Naive thymus-derived CD4-positive, alpha-beta T cell (primary cell): ENCODE data around the gene LIPE. TPM values are rescaled to one million over a fixed set of nuclear protein-coding genes. Genes with fewer than 3 reads are reported as not detected.
A peak's percentile ranks its signal among the peaks of the same experiment; 100 is the strongest.

Source experiments
- ATAC-seq: fragments of 150-1000 bp; cut with Tn5 transposase; 2 replicates; pipeline ENCODE4 v1.10.0; 2021; ENCODE audit warnings: mild to moderate bottlenecking, moderate library complexity
- CTCF ChIA-PET: fragments of 350-600 bp; sonication (Branson Sonifier 250); formaldehyde crosslinking; loops from one replicate; lab custom pipeline; 2021; ENCODE audit warnings: antibody characterized with exemption; lab: Charles Lee
- POLR2A ChIA-PET: fragments of 350-600 bp; sonication (Branson Sonifier 250); formaldehyde crosslinking; loops from one replicate; lab custom pipeline; 2021; ENCODE audit warnings: antibody characterized with exemption, inconsistent platforms; lab: Charles Lee
- DNase-seq, 9 donors: peaks; one replicate each; pipeline versions ENCODE4 v3.0.0 to v3.0.0-alpha.2; 2020 to 2022; ENCODE audit warnings: mixed read lengths in 1 of 9
- H3K27ac ChIP-seq: one replicate; pipeline ENCODE4 v1.7.0; 2013; ENCODE audit warnings: mild to moderate bottlenecking, low read depth, low read length, moderate library complexity
- H3K27me3 ChIP-seq, 2 donors: one replicate each; pipeline ENCODE4 v1.7.0; 2013; ENCODE audit warnings: low read length in 2 of 2, mild to moderate bottlenecking in 2 of 2, moderate library complexity in 2 of 2; ENCODE audit not compliant: control insufficient read depth in 2 of 2, insufficient read depth in 2 of 2
- H3K36me3 ChIP-seq, 3 experiments: 1 replicate in 2 of 3; 2 replicates in 1 of 3; pipeline ENCODE4 v1.7.0; 2013; ENCODE audit warnings: low read length in 3 of 3, mild to moderate bottlenecking in 3 of 3, moderate library complexity in 1 of 3; ENCODE audit not compliant: insufficient read depth in 3 of 3, control insufficient read depth in 2 of 3
- H3K4me1 ChIP-seq, 2 donors: one replicate each; pipeline ENCODE4 v1.7.0; 2013; ENCODE audit warnings: low read length in 2 of 2, mild to moderate bottlenecking in 2 of 2, moderate library complexity in 1 of 2; ENCODE audit not compliant: control insufficient read depth in 2 of 2, insufficient read depth in 2 of 2
- H3K4me3 ChIP-seq: 2 replicates; pipeline ENCODE4 v1.7.0; 2013; ENCODE audit warnings: mild to moderate bottlenecking, low read length
- H3K9me3 ChIP-seq, 3 experiments: 1 replicate in 2 of 3; 2 replicates in 1 of 3; pipeline ENCODE4 v1.7.0; 2013; ENCODE audit warnings: low read length in 3 of 3; ENCODE audit not compliant: control insufficient read depth in 2 of 3
- H3K27ac Mint-ChIP-seq, 9 donors: one replicate each; pipeline ENCODE4 v1.8.0; 2020 to 2022; ENCODE audit warnings: mixed read lengths in 9 of 9, mild to moderate bottlenecking in 8 of 9, moderate library complexity in 5 of 9, inconsistent platforms in 2 of 9
- H3K27me3 Mint-ChIP-seq, 5 donors: one replicate each; pipeline ENCODE4 v1.8.0; 2021 to 2022; ENCODE audit warnings: mixed read lengths in 5 of 5, mild to moderate bottlenecking in 1 of 5
- H3K36me3 Mint-ChIP-seq, 5 donors: one replicate each; pipeline ENCODE4 v1.8.0; 2020 to 2022; ENCODE audit warnings: mixed read lengths in 5 of 5, mild to moderate bottlenecking in 3 of 5, inconsistent platforms in 1 of 5
- H3K4me1 Mint-ChIP-seq, 7 donors: one replicate each; pipeline ENCODE4 v1.8.0; 2020 to 2022; ENCODE audit warnings: mixed read lengths in 7 of 7, mild to moderate bottlenecking in 3 of 7, inconsistent platforms in 1 of 7
- H3K4me3 Mint-ChIP-seq, 10 donors: one replicate each; pipeline ENCODE4 v1.8.0; 2020 to 2022; ENCODE audit warnings: mild to moderate bottlenecking in 10 of 10, mixed read lengths in 10 of 10, moderate library complexity in 6 of 10, inconsistent platforms in 2 of 10
- H3K9me3 Mint-ChIP-seq, 11 donors: one replicate each; pipeline ENCODE4 v1.8.0; 2020 to 2022; ENCODE audit warnings: mixed read lengths in 11 of 11, mild to moderate bottlenecking in 4 of 11, inconsistent platforms in 1 of 11, moderate library complexity in 1 of 11
- intact Hi-C, 2 donors: fragments of 100-400 bp; cut with micrococcal nuclease; formaldehyde crosslinking; loops; one replicate each; pipeline ENCODE4 v1.15.1; 2023
- polyA plus RNA-seq, 2 donors: library from polyadenylated mRNA; unstranded; fragments of 300-500 nt; fragmentation: Illumina TruSeq; gene quantifications; one replicate each; pipeline ENCODE4 v1.2.3, GENCODE V29; 2021
- total RNA-seq, 6 experiments: library from RNA in 5 of 6; stranded (reverse) in 5 of 6; gene quantifications; 1 replicate in 5 of 6; 2 replicates in 1 of 6; pipeline ENCODE4 v1.2.3 and lab custom pipeline; 2021 to 2026

LIPE gene
- total and polyA plus RNA-seq, 7 experiments from 2014 or later, result 7.0 to 35.4 (median 20.0) TPM

GRCh38 chr19:42367929-42368328, 59.3 kb downstream of the LIPE start:
- ChIA-PET POLR2A (no interaction called here), CTCF (no interaction called here)
- intact Hi-C loops, result no loop called here
- Mint-ChIP-seq H3K27me3 (no peaks in the 10 kb centered on the region), H3K4me3 (no peak overlapping the region), H3K27ac (peak overlapping the region in 1 of 9 donors; percentile 39), H3K4me1 (peaks cover 0 to 5% (median 0%) of the 10 kb centered on the region in 7 donors), H3K36me3 (peaks cover 5 to 17% (median 11%) of the 10 kb centered on the region in 5 donors), H3K9me3 (peaks cover 0 to 5% (median 0%) of the 10 kb centered on the region in 11 donors)
- H3K4me3 ChIP-seq, result no peak overlapping the region
- no peak for ATAC-seq
- H3K36me3 ChIP-seq, result peaks cover 0 to 6% (median 0%) of the 10 kb centered on the region in 3 experiments
- no peak for DNase-seq
- H3K27me3 ChIP-seq, result no peaks in the 10 kb centered on the region
- H3K4me1 ChIP-seq, result no peaks in the 10 kb centered on the region
- H3K9me3 ChIP-seq, result no peaks in the 10 kb centered on the region
- H3K27ac ChIP-seq, result no peak overlapping the region

GRCh38 chr19:42366673-42367072, 60.5 kb downstream of the LIPE start:
- peaks cover 0 to 6% (median 0%) of the 10 kb centered on the region in 3 experiments for H3K36me3 ChIP-seq
- no peaks in the 10 kb centered on the region for H3K27me3 Mint-ChIP-seq
- CTCF ChIA-PET, result no interaction called here

GRCh38 chr19:42363614-42364346, 63.4 kb downstream of the LIPE start:
- DNase-seq, result no peak
- Mint-ChIP-seq H3K27me3 (no peaks in the 10 kb centered on the region), H3K9me3 (peaks cover 0 to 5% (median 0%) of the 10 kb centered on the region in 11 donors), H3K27ac (peak overlapping the region in 1 of 9 donors; percentile 66), H3K4me1 (peaks cover 0 to 4% (median 0%) of the 10 kb centered on the region in 7 donors), H3K4me3 (no peak overlapping the region), H3K36me3 (peaks cover 5 to 22% (median 11%) of the 10 kb centered on the region in 5 donors)
- Histone ChIP-seq H3K27ac (no peak overlapping the region), H3K9me3 (no peaks in the 10 kb centered on the region), H3K4me1 (no peaks in the 10 kb centered on the region), H3K27me3 (no peaks in the 10 kb centered on the region), H3K36me3 (peaks cover 0 to 6% (median 0%) of the 10 kb centered on the region in 3 experiments), H3K4me3 (no peak overlapping the region)
- POLR2A ChIA-PET, result no interaction called here
- intact Hi-C loops, result no loop called here
- CTCF ChIA-PET, result no interaction called here
- ATAC-seq, result peak; percentile 67

More at GRCh38 chr19:42366673-42367072, 60.5 kb downstream of the LIPE start:
- no peak for DNase-seq
- Mint-ChIP-seq H3K9me3 (peaks cover 0 to 5% (median 0%) of the 10 kb centered on the region in 11 donors), H3K4me3 (no peak overlapping the region), H3K36me3 (peaks cover 5 to 17% (median 11%) of the 10 kb centered on the region in 5 donors), H3K4me1 (peaks cover 0 to 4% (median 0%) of the 10 kb centered on the region in 7 donors), H3K27ac (no peak overlapping the region)
- H3K27me3 ChIP-seq, result no peaks in the 10 kb centered on the region
- H3K9me3 ChIP-seq, result no peaks in the 10 kb centered on the region
- no peak overlapping the region for H3K4me3 ChIP-seq
- POLR2A ChIA-PET, result no interaction called here
- intact Hi-C loops, result no loop called here
- H3K27ac ChIP-seq, result no peak overlapping the region
- no peaks in the 10 kb centered on the region for H3K4me1 ChIP-seq
- ATAC-seq, result no peak

- ChIA-PET POLR2A (no interaction called here), CTCF (no interaction called here)
- intact Hi-C loops, result no loop called here
- H3K27me3 ChIP-seq, result no peaks in the 10 kb centered on the region
- no peak overlapping the region for H3K27ac ChIP-seq
- H3K4me3 Mint-ChIP-seq, result no peak overlapping the region
- ATAC-seq (no peak), DNase-seq (no peak)
- no peak overlapping the region for H3K27ac Mint-ChIP-seq
- peaks cover 0 to 4% (median 0%) of the 10 kb centered on the region in 7 donors for H3K4me1 Mint-ChIP-seq
- H3K27me3 Mint-ChIP-seq, result no peaks in the 10 kb centered on the region
- peaks cover 5 to 22% (median 11%) of the 10 kb centered on the region in 5 donors for H3K36me3 Mint-ChIP-seq
- peaks cover 0 to 6% (median 0%) of the 10 kb centered on the region in 3 experiments for H3K36me3 ChIP-seq
- peaks cover 0 to 5% (median 0%) of the 10 kb centered on the region in 11 donors for H3K9me3 Mint-ChIP-seq
- no peaks in the 10 kb centered on the region for H3K4me1 ChIP-seq
- no peak overlapping the region for H3K4me3 ChIP-seq
- H3K9me3 ChIP-seq, result no peaks in the 10 kb centered on the region
Measured at GRCh38 chr19:42362891-42363440, 64.2 kb downstream of the LIPE start.

- no peak overlapping the region for H3K27ac Mint-ChIP-seq
- peaks cover 0 to 4% (median 0%) of the 10 kb centered on the region in 7 donors for H3K4me1 Mint-ChIP-seq
Measured at GRCh38 chr19:42362342-42362741, 64.8 kb downstream of the LIPE start.

GRCh38 chr19:42361545-42361910, 65.7 kb downstream of the LIPE start:
- no peak overlapping the region for H3K4me3 Mint-ChIP-seq
- Histone ChIP-seq H3K9me3 (no peaks in the 10 kb centered on the region), H3K27ac (no peak overlapping the region), H3K4me1 (no peaks in the 10 kb centered on the region), H3K36me3 (peaks cover 0 to 6% (median 0%) of the 10 kb centered on the region in 3 experiments), H3K4me3 (no peak overlapping the region), H3K27me3 (no peaks in the 10 kb centered on the region)
- H3K9me3 Mint-ChIP-seq, result peaks cover 0 to 5% (median 0%) of the 10 kb centered on the region in 11 donors
- peaks cover 0 to 4% (median 0%) of the 10 kb centered on the region in 7 donors for H3K4me1 Mint-ChIP-seq
- no peak overlapping the region for H3K27ac Mint-ChIP-seq
- H3K36me3 Mint-ChIP-seq, result peaks cover 5 to 22% (median 13%) of the 10 kb centered on the region in 5 donors
- ATAC-seq, result no peak
- ChIA-PET POLR2A (no interaction called here), CTCF (no interaction called here)
- H3K27me3 Mint-ChIP-seq, result no peaks in the 10 kb centered on the region
- intact Hi-C loops, result no loop called here
- no peak for DNase-seq

More at GRCh38 chr19:42362342-42362741, 64.8 kb downstream of the LIPE start:
- intact Hi-C loops, result no loop called here
- peaks cover 0 to 6% (median 0%) of the 10 kb centered on the region in 3 experiments for H3K36me3 ChIP-seq
- POLR2A ChIA-PET, result no interaction called here
- Mint-ChIP-seq H3K4me3 (no peak overlapping the region), H3K36me3 (peaks cover 5 to 22% (median 13%) of the 10 kb centered on the region in 5 donors), H3K27me3 (no peaks in the 10 kb centered on the region), H3K9me3 (peaks cover 0 to 5% (median 0%) of the 10 kb centered on the region in 11 donors)
- H3K4me1 ChIP-seq, result no peaks in the 10 kb centered on the region
- no peaks in the 10 kb centered on the region for H3K9me3 ChIP-seq
- no peak overlapping the region for H3K27ac ChIP-seq
- DNase-seq (no peak), ATAC-seq (no peak)
- no peak overlapping the region for H3K4me3 ChIP-seq
- CTCF ChIA-PET, result no interaction called here
- H3K27me3 ChIP-seq, result no peaks in the 10 kb centered on the region
